HG02938 (cell line): ENCODE data around the gene AMOTL1.
"Not testable (repeated sequence)": the region's sequence is repeated elsewhere in the genome, so short reads cannot be mapped to it uniquely, and the experiment has no call there.

Experiments
- ATAC-seq: cut with Tn5 transposase; IDR thresholded peaks from one replicate; pipeline ENCODE4 v1.9.1; 2021; ENCODE audit warnings: mild to moderate bottlenecking, moderate library complexity; ENCODE audit not compliant: unreplicated experiment

The AMOTL1 gene

GRCh38 chr11:94912806-94913205, 144.7 kb downstream of the AMOTL1 start:
- no peak for ATAC-seq

GRCh38 chr11:94913718-94914394, 145.7 kb downstream of the AMOTL1 start:
- not testable (repeated sequence) for ATAC-seq

GRCh38 chr11:94920311-94920710, 152.2 kb downstream of the AMOTL1 start:
- ATAC-seq: no peak

- no peak for ATAC-seq
Observed at GRCh38 chr11:94922321-94923003, 154.3 kb downstream of the AMOTL1 start.

GRCh38 chr11:94923004-94923334, 154.8 kb downstream of the AMOTL1 start:
- ATAC-seq: no peak

- no peak for ATAC-seq
Observed at GRCh38 chr11:94924171-94924572, 156.0 kb downstream of the AMOTL1 start.

- no peak for ATAC-seq
Observed at GRCh38 chr11:94924612-94925011, 156.5 kb downstream of the AMOTL1 start.

- ATAC-seq: peak; percentile 82
Observed at GRCh38 chr11:94925422-94926270, 157.5 kb downstream of the AMOTL1 start.

- no peak for ATAC-seq
Observed at GRCh38 chr11:94926271-94926625, 158.1 kb downstream of the AMOTL1 start.
